Epithelial cell of prostate (primary cell): ENCODE data around the gene FBXO34.

ENCODE experiments used
- DNase-seq: peaks from one replicate; pipeline ENCODE4 v3.0.0-alpha.2; 2011; ENCODE audit warnings: low read depth, low spot score
- H3K27ac ChIP-seq: fragments of 450-650 bp; 2 replicates; pipeline ENCODE4 v1.5.1; 2017; ENCODE audit warnings: mild to moderate bottlenecking

The FBXO34 gene

DNA sequence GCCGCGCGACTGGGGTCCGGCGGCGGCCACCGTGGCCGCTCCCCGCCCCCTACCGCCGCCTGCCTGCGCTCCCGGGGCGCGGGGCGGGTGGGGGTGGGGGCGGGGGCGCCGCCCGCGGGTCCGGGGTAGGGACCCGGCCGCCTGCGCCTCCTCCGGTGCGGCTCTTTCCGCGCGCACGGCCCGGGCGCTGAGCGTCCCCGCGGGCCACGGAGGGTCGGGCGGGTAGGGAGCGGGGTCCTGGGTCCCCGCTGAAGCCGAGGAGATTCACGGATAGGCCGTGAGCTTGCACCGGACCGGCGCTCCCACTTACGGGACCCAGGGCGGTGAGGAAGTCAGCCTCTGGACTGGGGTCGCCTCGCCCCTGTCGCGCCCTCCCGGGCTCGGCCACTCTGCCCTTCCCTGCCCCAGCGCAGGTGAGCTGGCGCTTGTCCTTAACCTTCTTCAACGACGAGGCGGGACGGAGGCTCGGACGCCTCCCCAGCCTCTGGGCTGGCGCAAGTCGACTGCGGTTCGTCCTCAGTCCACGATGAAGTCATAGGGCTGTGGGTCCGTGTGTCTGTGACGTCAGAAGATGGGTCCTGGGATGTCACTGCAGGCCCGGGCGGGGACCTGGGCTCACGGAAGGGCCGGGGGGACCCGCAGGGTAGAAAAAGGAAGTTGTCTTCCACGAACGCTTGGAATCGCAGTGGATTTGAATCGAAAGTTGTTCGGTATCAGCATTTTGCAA, 514 bp downstream of the FBXO34 start:
- H3K27ac ChIP-seq = peak overlapping the region; percentile 69
- DNase-seq = peak; percentile 26

DNA sequence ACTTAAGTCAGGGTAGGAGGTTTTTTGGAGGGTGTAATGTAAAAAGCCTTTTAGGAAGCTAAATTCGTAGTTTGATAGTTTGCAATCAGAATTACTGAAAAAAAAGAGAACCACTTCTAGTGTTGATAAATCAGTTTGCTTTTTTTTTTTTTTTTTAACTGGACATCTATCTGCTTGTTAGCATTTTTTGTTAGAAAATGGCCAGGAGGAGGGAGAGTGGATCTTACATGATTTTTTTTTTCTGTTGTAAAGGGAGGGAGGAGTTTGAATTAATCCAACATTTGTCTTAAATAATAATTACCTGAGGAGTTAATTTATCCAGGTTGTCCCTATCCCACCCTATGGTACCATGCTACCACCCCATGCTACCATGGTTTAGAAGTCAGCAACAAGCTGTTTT, 1.2 kb downstream of the FBXO34 start:
- H3K27ac ChIP-seq = peak overlapping the region; percentile 69
- DNase-seq = no peak

DNA sequence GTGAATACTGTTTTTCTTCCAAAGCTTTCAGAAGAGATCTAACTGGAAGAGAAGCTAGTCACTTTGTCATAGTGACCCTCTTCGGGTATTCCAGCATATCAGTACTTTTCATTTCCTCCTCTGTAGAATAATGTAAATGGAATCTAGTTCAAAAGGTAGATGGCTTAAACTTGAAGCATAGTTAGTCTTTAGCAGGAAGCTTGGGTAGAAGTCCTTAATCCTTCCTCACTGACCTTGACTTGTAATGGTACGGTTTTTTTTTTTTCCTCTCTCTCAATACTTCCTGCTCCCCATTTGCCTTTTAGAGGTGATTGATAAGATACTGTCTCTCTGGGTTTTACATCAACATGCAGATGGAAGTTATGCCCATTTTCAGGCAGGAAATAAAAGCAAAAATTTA, 1.7 kb downstream of the FBXO34 start:
- DNase-seq = no peak
- peak overlapping the region; percentile 69 for H3K27ac ChIP-seq

DNA sequence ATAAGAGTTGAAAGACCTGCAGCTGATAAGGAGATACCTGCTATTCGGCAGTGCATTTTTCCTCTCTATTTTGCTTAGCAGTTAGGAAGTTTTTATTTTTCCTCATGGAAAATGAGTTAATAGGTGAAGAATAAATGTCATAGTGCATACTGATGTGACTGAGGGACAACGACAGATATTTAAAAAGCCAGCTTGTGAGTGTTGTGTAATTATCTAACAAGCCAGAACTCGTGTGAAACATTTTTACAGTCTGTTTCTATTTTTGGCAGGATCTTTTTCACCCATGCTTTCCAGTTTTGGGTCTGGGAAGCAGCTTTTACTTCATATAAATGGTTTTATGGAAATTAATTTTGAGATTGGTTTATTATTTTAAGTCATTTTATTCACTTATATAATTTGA, 2.9 kb downstream of the FBXO34 start:
- DNase-seq = no peak
- no peak overlapping the region for H3K27ac ChIP-seq

DNA sequence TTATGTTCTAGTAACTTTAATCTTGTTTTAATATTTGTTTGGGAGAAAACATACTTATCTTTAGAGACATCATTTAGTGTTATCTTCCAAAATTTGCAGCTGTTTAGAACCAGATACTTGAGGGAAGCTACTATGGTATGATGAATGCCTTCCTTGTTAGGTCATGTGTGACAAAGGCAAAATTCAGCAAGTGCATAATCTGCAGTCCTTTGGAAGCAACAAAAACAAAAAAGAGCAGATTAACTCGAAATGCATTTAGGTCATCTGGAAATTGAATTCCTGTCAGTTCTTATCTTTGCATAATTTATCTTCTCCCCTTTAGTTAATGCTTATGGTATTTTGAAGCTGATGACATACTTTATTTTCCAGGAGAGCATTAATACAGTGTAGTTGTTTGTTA, 3.5 kb downstream of the FBXO34 start:
- no peak overlapping the region for H3K27ac ChIP-seq
- no peak for DNase-seq

DNA sequence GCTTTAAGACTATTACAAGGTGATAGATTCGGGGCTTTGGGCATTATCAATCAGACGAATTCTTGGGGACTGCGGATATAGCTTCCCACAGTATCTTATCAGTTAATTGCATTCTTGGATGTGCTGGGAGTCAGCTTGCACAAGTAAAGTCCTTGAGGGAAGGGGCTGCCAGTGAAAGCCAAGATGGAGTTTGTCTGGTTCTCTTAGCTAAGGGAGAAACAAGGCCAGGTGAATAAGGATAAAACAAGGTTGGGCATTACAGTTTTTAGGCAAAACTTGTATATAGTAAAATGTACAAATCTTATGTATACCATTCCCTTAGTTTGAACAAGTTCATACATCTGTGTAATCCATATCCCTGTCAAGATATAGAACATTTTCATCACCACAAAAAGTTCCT, 5.5 kb downstream of the FBXO34 start:
- no peak for DNase-seq
- no peak overlapping the region for H3K27ac ChIP-seq

DNA sequence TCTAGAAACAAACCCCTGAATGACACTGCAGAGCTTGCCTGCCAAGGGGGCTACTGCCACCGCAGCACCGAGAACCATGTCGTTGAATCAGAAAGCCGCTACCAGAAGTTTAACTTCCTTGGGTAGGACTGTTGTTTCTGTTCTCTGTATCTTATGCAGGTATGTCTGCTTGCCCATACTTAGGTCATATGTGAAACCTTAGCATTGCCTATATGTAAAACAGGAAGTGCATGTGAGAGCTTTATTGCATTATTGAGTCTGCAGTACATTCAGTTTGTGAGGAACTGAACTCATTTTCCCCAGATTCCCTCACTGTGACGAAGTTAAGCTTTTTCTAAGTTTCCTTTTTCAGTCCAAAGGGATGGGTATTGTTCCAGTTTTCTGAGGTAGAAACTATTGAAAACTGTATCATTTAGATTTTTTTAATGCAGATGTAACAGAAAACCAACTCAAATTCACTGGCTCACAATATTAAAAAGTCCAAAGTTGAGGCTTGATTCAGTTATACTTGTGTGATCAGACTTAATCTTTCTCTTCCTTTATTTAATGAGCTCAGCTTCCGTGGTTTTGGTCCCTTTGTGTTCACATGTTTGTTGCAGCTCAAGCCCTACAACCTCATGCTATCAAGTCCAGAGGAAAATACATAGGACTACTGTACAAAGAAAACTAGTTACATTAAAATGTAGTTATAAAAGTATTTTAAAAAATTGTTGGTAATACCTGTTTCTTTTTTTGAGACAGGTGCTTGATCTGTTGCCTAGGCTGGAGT, 6.9 kb downstream of the FBXO34 start:
- H3K27ac ChIP-seq = no peak overlapping the region
- no peak for DNase-seq

DNA sequence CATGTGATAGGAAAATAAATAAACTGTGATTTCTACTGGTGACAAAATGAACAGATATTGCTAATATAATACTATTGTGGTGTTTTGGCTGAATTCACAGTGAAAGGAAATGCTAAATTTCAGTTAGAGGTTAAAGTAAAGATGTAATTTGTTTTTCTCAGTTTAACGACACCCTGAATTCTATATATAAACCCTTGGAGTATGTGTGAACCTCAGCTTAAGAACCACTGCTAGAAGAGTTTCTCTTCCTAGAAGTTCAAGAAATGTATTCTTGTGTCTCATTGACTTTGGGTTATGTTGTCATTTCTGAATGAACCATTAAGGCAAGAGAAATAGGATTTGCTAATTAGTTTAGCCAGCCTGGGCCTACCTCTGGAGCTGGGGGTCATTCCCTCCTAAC, 8.2 kb downstream of the FBXO34 start:
- H3K27ac ChIP-seq = no peak overlapping the region
- DNase-seq = no peak

DNA sequence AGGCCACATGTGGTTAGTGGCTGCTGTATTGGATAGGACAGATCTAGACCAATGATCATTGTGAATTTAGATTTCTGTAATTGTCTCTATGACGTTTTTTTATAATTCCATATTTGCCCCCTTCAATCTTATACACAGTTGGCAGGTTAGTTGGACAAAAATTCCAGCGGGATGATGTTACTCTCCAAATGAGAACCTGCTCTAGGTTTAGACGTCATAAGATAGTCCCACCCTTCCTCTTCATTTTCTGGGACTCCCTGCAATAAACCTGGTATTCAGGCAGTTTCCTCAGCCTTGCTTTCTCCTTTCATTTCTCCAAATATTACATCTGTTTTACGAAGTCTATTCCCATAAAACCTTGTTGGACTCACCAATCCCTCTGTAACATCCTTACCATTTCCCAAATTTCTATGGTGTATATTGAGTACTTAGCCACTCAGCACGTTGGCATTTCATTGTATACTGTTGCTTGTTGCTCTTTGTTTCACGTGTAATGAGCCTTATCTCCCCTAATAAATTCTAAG, 10.2 kb downstream of the FBXO34 start:
- no peak overlapping the region for H3K27ac ChIP-seq
- DNase-seq = no peak

DNA sequence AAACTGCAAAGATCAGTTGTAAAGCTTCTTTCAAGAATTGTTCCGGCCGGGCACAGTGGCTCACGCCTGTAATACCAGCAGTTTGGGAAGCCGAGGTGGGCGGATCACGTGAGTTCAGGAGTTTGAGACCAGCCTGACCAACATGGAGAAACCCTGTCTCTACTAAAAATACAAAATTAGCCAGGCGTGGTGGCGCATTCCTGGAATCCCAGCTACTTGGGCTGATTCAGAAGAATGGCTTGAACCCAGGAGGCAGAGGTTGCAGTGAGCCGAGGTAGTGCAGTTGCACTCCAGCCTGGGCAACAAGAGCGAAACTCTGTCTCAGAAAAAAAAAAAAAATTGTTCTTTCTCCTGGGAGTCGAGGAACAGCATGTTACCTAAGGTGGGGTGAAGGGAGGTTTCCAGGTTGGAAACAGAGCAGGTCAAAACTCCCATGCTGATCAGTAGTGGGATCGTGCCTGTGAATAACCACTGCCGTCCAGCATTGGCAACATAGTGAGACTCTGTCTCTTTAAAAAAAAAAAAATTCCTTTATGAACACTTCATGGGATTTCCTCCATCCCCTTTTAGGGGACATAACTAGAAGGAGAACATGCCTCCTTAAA, 13.9 kb downstream of the FBXO34 start:
- DNase-seq = no peak
- no peak overlapping the region for H3K27ac ChIP-seq

DNA sequence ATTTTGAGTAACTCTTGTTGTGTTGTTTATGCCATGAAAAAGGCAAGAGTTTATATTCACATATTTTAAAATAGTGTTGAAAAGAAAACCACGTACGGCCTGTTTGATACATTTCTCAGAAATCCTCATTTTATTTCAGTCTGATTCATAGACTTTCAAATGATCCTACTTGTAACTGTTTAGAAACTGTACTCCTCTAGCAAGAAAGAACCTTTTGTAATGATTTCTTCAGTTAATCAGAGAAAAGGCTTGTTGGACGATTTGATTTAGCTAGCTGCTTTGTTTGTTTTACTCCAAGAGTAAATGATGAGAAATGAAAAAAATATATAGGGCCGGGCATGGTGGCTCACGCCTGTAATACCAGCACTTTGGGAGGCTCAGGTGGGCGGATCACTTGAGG, 17.2 kb downstream of the FBXO34 start:
- no peak overlapping the region for H3K27ac ChIP-seq
- no peak for DNase-seq

DNA sequence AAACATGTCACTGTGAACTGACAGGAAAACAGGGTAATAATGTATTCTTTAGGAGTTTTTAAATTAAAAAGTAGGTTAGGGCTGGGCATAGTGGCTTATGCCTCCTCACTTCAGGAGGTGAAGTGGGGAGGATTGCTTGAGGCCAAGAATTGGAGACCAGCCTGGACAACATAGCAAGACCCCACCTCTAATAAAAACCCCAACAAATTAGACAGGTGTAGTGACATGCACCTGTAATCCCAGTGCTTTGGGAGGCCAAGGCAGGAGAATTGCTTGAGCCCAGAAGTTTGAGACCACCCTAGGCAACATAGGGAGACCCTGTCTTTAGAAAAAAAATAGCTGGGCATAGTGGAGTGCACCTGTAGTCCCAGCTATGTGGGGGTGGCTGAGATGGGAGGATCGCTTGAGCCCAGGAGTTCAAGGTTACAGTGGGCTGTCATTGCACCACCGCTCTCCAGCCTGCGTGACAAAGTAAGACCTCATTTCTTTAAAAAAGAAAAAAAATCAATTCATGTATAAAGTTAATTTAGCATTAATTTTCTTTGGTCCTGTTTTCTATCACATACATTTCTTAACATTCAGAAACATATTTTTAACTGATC, 20.4 kb downstream of the FBXO34 start:
- no peak overlapping the region for H3K27ac ChIP-seq
- no peak for DNase-seq

DNA sequence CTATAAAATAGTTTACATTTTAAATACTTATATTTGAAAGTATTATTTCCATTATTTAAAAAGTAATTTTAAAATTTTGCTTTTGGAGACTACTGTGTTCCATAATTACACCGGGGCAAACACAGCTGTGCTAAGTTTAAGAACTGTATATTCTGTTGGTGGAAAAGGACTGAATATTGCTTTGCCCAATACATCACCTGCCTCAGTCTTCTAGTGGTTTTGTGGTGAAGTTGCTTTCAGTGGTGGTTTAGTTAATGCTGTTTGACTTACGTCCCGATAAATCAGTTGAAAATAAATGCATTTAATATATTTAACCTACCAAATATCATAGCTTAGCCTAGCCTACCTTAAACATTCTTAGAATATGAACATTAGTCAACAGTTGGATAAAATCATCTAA, 23.4 kb downstream of the FBXO34 start:
- DNase-seq = no peak
- no peak overlapping the region for H3K27ac ChIP-seq

DNA sequence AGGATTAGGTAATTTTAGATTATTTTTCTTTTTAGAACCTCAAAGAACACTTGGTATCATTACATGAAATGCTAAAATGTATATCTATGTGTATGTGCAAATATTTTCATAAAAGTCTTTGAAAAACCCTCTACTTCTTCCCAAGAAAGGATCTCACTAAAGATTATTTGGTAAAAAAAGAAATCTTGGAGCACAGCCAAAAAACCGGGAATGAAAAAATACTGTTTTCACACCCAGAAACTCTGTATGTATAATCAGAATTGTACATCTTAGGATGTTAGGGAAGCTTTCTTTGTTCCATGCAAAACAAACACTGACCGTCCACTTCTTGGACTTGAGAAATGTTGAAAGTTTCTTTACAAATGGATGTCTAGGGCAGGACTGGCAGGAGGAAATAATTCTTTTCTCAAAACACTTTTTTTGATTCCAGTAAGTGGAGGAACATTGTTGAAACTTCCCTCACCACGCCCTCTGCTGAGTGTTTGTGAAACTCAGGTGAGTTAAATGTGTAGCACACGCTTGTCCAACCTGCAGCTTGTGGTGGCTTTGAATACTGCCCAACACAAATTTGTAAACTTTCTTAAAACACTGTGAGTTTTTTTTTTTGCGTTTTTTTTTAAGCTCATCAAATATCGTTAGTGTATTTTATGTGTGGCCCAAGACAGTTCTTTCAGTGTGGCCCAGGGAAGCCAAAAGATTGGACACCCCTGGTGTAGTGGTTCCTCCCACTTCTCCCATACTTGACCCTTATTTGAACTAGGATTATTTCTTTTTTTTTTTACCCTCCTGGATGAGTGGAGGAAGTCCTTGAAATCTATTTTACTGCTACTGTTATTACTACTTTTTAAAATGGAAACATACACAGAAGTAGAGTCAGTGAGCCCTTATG, 26.6 kb downstream of the FBXO34 start:
- DNase-seq = peak; percentile 22
- H3K27ac ChIP-seq = peak overlapping the region; percentile 32

DNA sequence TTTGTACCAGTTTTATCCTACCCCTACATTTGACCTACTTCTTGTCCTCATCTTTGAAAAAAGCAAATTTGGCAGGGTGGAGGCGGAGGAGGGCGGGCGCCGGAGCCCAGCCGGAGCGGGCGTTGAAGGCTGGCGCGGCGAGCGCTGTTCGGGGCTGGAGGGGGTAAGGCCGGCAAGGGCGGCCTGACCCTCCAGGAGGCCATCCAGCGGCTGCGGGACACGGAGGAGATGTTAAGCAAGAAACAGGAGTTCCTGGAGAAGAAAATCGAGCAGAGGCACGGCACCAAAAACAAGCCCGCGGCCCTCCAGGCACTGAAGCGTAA, 27.2 kb downstream of the FBXO34 start:
- H3K27ac ChIP-seq = no peak overlapping the region
- no peak for DNase-seq

DNA sequence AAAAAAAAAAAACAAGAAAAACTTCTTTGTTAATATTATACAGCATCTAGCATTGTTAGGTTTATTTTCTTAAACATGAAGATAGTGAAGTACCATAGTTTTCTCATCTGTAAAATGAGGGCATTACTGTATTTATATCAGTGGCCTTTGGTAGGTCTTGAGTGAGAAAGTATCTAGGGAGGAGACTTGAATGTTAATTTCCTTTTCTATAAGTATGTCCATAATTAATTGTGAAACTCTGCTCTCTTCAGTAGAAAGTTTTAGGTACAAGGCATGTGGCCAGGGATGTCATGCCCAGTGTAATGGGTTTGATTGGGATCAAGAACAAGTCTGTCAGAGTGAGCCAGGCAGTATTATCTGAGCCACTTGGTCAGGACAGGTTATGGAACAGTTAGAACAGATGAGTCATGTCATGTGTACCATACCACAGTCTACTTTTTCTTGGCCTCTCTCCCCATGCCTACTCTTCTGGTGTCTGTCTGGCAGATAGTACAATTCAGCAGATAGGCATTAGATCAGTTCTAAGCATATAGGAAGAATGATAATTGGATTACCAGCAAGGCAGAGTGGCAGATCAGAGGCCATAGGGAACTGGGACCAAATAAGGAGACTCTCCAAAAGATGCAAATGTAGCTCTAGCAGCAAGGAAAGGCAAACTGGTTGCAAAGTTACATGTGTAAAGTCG, 30.4 kb downstream of the FBXO34 start:
- peak overlapping the region; percentile 79 for H3K27ac ChIP-seq
- DNase-seq = peak; percentile 46

DNA sequence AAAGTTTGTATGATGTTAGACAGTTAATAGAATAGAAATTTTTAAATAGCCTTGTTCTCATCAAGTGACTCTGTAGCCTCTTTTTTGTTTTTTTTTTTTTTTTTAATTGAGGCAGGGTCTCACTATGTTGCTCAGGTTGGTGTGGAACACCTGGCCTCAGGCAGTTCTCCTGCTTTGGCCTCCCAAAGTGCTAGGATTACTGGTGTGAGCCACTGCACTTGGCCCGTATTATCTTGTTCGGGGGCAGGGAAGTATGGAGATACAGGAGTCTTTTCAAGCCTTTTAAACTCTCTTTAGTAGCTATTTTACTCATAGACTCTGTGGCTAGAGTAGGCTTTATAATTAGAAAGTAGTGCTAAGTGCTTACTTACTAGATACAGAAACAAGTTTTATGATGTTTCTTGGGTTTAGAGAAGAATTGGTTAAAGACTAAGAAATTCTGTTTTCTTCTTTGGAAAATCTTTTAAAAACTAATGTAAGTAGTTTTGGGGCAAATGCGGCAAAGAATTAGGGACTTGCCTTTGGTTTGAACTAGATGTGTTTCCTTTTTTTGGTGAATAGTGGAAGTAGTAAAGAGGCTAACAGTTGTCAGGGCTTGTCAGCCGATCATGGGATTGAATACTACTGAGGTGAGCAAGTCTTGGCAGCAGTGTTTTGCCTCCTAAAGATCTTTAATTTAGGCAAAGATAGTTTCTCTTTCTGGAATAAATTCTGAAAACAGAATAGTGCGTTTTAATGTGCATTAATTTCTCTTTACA, 31.3 kb downstream of the FBXO34 start:
- peak overlapping the region; percentile 79 for H3K27ac ChIP-seq
- no peak for DNase-seq

DNA sequence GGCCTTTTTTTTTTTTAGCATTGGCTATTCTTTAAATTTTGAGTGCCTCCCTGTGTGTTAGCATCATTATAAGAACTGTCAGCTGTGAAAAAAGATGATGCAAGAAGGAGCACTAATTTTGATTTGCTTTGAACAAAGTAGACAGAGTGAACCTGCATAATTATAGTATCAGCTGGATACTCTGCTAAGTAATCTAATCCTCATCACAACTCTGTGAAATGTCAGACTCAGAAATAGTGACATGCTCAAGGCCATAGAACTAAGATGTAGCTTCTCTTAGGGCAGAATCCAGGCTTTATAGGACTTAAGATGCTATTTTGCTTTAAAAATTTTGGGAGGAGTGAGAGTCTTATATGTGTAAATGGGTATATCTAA, 31.9 kb downstream of the FBXO34 start:
- peak overlapping the region; percentile 79 for H3K27ac ChIP-seq
- DNase-seq = no peak

DNA sequence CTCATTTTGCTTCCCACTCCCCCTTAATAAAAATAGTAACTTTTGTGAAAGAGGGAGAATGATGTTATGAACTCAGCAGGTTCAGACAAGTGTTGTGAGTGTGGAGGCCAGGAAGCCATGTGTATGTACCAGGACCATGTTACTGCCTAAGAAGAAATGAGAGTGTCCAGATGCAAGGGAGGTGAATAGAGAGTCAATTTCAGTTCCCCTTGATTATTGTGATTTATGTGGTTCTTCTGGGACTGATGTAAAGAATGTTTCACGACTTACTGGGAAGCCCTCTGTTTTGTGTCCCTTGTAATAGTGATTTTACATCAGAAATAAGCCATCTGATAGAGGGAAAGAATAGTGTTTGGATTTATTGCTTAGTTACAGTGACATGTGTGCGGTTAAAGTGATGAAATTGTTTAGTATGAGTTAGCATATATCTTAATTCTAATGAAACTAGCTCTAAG, 32.5 kb downstream of the FBXO34 start:
- H3K27ac ChIP-seq = peak overlapping the region; percentile 79
- no peak for DNase-seq
